ENCODE results near the gene PRICKLE2.

PRICKLE2 gene

GRCh38 chr3:64218329-64218728 lies 6.9 kb downstream of the PRICKLE2 start:
- no peak for DNase-seq

DNA sequence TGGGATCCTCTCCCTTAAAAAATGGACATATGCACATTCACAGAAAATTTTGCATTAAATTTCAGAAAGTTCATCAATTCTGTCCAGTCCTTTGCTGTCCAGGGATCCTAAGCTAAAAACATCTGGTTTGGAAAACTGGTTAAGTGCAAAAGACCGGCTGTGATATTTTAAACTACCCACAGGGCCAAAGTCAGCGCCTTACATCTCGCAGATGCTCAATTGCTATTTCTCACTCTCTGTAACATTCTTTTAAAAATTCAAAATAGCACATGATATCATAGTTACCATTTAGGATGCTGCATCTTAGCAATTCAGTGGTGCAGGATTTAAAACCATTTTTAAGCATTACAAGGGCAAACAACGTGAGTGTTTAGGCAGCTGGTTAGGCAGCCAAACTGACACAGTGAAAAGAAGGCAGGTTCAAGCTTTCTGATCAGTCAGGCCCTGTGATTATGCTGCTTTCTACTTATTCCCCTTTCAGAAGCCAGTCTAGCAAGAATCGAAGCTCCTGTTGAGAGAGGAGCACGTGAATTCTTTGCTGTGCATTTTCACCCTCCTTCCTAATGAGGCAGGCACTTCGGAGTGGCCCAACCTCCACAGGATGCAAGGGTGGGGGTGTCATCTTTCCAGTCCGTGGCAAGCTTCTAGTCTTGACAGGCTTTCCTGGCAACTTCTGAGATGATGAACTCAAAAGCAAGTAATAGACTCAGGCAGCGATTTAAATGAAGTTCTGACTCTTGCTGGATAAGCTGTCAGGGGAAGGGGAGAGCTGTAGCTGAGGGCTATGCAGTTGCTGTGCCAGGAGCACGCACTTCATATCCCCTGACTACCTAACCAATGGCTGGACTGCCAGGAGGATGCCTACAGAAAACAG lies 8.8 kb downstream of the PRICKLE2 start:
- no peak for DNase-seq

DNA sequence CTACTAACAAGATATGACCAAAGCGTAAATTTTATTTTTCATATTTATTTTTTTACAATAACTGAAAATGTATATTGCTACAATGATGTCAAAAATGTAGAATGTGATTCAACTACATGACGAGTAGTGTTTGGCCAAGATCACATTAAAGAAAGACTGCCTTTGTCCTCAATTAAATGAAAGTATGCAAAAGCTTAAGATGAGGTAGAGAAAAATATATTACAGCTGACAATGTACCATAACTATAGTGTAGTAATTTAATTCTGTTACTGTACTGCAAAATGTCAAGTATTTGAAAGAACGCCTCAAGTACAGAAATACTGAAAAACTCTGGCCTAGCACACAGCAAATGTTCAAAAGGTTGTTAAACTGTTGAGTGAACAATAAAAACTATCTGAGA lies 9.7 kb downstream of the PRICKLE2 start:
- no peak for DNase-seq

GRCh38 chr3:64215103-64215502 lies 10.2 kb downstream of the PRICKLE2 start:
- DNase-seq = no peak

- no peak for DNase-seq
Measured at GRCh38 chr3:64214381-64215018, 10.8 kb downstream of the PRICKLE2 start.

- DNase-seq = no peak
Measured at GRCh38 chr3:64213962-64214379, 11.3 kb downstream of the PRICKLE2 start.

GRCh38 chr3:64213224-64213878 lies 11.9 kb downstream of the PRICKLE2 start:
- no peak for DNase-seq

DNA sequence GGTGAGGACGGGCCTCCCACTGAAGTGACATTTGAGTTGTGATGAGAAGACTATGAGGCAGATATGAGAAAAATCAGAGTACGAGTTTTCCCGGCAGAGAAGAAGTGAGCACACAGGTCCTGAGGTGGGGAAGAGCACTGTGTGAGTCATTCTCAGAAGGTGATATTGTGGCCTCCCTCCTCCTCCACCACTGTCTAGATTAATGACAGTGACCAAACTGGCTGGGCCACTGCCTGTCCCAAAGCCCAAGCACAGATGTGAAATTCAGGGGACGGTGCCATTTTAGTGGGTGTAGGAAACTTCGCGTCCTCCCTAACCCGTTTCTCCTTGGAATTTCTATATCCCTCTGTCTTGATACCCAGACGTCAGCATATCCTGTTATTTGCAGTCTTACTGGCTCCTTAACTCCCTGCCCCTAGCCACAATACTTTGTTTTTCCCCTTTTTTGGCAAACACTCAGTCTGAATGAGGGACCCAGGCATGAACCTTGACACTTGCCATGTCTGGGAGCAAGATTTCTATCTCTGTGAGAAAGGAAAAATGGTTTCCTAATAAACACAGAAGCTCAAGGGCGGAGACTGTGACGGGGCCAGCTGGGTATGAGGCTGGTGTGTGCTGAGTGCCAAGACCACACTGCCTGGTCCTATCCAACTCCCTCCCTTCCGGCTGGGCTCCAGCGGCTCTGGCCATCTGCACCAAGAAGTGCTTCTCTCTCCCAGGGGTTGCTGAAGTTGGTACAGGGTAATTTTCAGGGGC lies 15.2 kb downstream of the PRICKLE2 start:
- DNase-seq = no peak

- DNase-seq = no peak
Measured at GRCh38 chr3:64207289-64208080, 17.8 kb downstream of the PRICKLE2 start.

GRCh38 chr3:64203969-64204908 lies 21.0 kb downstream of the PRICKLE2 start:
- DNase-seq = no peak

GRCh38 chr3:64203216-64203615 lies 22.1 kb downstream of the PRICKLE2 start:
- no peak for DNase-seq

DNA sequence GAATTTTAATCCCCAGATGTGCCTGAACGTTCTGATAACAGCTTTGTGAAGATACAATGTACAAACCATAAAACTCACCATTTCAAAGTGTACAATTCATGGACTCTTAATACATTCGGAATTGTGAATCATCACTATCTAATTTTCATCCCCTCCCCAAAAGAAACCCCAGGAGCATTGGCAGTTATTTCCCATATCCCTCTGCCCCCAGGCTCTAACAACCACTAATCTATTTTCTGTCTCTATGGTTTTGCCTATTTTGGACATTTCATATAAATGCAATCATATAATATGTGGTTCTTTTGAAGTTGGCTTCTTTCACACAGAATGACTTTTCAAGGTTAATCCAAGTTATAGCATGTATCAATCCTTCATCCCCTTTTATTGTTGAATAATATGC lies 25.3 kb downstream of the PRICKLE2 start:
- no peak for DNase-seq

DNA sequence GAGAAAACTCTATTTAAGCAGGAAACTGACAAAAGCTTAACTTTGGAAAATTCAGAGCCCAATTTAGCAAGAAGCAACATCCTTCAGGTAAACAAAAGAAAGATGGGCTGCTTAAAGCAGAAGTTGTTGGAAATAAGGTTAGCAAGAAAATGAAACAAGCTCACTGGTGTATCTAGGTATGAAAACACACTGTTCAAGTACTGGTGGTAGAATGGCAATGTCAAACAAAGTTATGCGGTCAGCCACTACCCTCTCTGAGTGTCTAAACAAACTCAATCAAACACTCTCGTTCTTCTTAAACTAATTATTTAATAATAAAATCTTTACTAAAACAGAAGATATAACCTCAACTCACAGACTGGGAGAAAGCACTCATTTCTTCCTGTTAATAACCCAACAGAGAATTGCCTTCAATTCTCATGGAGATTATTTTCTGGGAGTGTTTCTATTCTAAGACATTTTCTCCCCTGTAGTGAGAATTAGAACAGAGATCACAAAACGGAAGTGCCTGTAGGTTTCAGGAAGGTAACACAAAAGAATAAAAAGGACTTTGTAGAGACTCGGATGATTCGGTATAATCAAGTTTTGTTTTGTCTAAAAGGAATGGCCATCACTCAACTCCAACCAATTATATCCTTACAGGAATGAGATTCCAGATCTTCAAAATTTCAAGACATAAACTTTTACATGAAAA lies 28.9 kb downstream of the PRICKLE2 start:
- no peak for DNase-seq

DNA sequence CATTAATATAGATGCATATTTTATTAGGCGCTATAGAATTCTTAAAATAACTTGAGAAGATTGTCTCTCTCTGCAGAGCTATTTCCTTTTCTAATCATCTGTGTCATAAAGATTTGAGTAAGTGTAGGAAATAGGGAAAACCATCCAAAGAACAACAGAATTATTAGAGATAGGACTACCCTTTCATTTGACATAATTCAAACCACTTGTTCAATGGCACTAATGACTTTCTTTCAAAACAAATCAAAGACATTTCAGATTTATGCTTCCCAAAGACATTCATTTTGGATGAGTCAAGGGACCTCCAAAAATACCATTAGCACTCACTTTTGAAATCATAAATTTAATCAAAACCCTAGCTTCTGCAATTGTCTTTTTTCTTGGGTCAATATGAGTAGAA lies 29.5 kb downstream of the PRICKLE2 start:
- DNase-seq = no peak

DNA sequence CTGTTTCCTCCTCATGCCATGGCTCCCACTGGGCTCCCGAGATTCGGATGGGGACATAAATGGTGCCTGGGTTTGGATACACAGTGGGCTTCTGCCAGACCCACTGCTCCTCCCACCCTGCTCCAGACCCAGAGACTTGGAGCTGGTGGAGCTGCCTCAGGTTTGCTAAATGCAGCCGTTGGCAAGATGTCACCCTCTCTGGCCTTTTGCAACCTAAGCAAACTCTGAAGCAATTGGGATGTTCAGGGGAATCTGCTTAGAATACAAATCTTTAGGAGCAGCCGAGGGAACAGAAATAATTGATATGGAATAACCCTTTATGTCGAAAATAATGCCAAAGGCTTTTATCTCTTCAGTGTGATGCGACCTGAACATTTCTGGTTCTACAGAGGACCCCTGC lies 33.4 kb downstream of the PRICKLE2 start:
- DNase-seq = no peak

- DNase-seq = no peak
Measured at GRCh38 chr3:64190517-64191515, 34.5 kb downstream of the PRICKLE2 start.

- no peak for DNase-seq
Measured at GRCh38 chr3:64188810-64189560, 36.3 kb downstream of the PRICKLE2 start.

Data from activated effector memory CD4-positive, alpha-beta T cell treated with Interleukin-2 at 50 U/mL for 16 hours (primary cell).